Endothelial cell of umbilical vein (primary cell): ENCODE measurements around the gene TMEM107. TPM values are rescaled to one million over a fixed set of nuclear protein-coding genes. Genes with fewer than 3 reads are reported as not detected.

Experiments
- BruUV-seq: library from RNA; stranded (reverse); fragments of 400-500 nt; replicated peaks from 2 replicates; lab custom pipeline; 2021; lab: Mats Ljungman, UMichigan
- CTCF ChIA-PET: fragments of 300-600, 350-600 bp; sonication (Branson Sonifier 250); formaldehyde crosslinking; loops from one replicate; lab custom pipeline; 2021; ENCODE audit warnings: antibody characterized with exemption, inconsistent platforms; lab: Charles Lee
- POLR2A ChIA-PET: fragments of 300-600, 350-600 bp; sonication (Branson Sonifier 250); formaldehyde crosslinking; loops from one replicate; lab custom pipeline; 2021; ENCODE audit warnings: antibody characterized with exemption, inconsistent platforms; lab: Charles Lee
- DNase-seq: peaks from one replicate; pipeline ENCODE4 v3.0.0-alpha.2; 2011; ENCODE audit warnings: low read depth, low spot score
- FAIRE-seq: peaks from 2 replicates; lab custom pipeline; 2011; peaks lifted over from hg19 to GRCh38; lab: Jason Lieb, UNC
- H2AFZ ChIP-seq: 2 replicates; pipeline ENCODE4 v1.6.0; 2012; ENCODE audit warnings: low read depth, low read length, control low read depth, inconsistent platforms
- H3K27ac ChIP-seq: 2 replicates; pipeline ENCODE4 v1.5.1; 2011; ENCODE audit warnings: low read depth, mild to moderate bottlenecking, control low read depth, low read length, moderate library complexity; ENCODE audit not compliant: insufficient read depth
- H3K27me3 ChIP-seq, 2 experiments: 2 replicates each; pipeline versions ENCODE4 v1.6.0 to v1.6.1; 2011; ENCODE audit warnings: low read length in 2 of 2, mixed read lengths in 1 of 2; ENCODE audit not compliant: control insufficient read depth in 2 of 2, insufficient read depth in 2 of 2
- H3K36me3 ChIP-seq, 2 experiments: 2 replicates in 1 of 2; 3 replicates in 1 of 2; pipeline ENCODE4 v1.5.1; 2011; ENCODE audit warnings: low read length in 2 of 2, mild to moderate bottlenecking in 1 of 2, moderate library complexity in 1 of 2; ENCODE audit not compliant: control insufficient read depth in 2 of 2, insufficient read depth in 2 of 2; ENCODE audit errors: extremely low read depth in 1 of 2
- H3K4me1 ChIP-seq: 3 replicates; pipeline ENCODE4 v1.5.1; 2011; ENCODE audit warnings: mild to moderate bottlenecking, low read length; ENCODE audit not compliant: control insufficient read depth, insufficient read depth; ENCODE audit errors: extremely low read depth
- H3K4me2 ChIP-seq: 2 replicates; pipeline ENCODE4 v1.6.1; 2011; ENCODE audit warnings: low read length, control low read depth, mixed read lengths; ENCODE audit not compliant: insufficient read depth
- H3K4me3 ChIP-seq, 3 experiments: fragments of 200-600 bp in 1 of 3; sonication (generic), shearing (Covaris generic) in 1 of 3; replicated peaks in 1 of 3; 2 replicates each; pipeline ENCODE4 v1.5.1; 2011 to 2016; ENCODE audit warnings: control low read depth in 3 of 3, low read length in 3 of 3, mild to moderate bottlenecking in 2 of 3, inconsistent platforms in 1 of 3, low read depth in 1 of 3, moderate library complexity in 1 of 3; ENCODE audit not compliant: insufficient read depth in 1 of 3
- H3K79me2 ChIP-seq: 2 replicates; pipeline ENCODE4 v1.6.0; 2012; ENCODE audit warnings: low read length, inconsistent platforms; ENCODE audit not compliant: control insufficient read depth, insufficient read depth
- H3K9ac ChIP-seq: replicated peaks from 2 replicates; pipeline ENCODE3; 2011; ENCODE audit warnings: low read length, control low read depth; ENCODE audit not compliant: insufficient read depth; ENCODE audit errors: extremely low read depth
- H3K9me1 ChIP-seq: replicated peaks from 3 replicates; pipeline ENCODE4 v1.6.0; 2011; ENCODE audit warnings: mild to moderate bottlenecking, low read length; ENCODE audit not compliant: control insufficient read depth, insufficient read depth; ENCODE audit errors: extremely low read depth
- H3K9me3 ChIP-seq: replicated peaks from 2 replicates; pipeline ENCODE4 v1.5.1; 2012; ENCODE audit warnings: low read length, inconsistent platforms; ENCODE audit not compliant: control insufficient read depth, insufficient read depth
- H4K20me1 ChIP-seq: replicated peaks from 2 replicates; pipeline ENCODE3; 2011; ENCODE audit warnings: mild to moderate bottlenecking, low read length; ENCODE audit not compliant: control insufficient read depth, insufficient read depth; ENCODE audit errors: extremely low read depth
- EZH2 ChIP-seq: IDR thresholded peaks from 2 replicates; pipeline ENCODE4 v1.6.1; 2012; ENCODE audit warnings: borderline replicate concordance, low read depth, mild to moderate bottlenecking, moderate library complexity, low read length, inconsistent platforms; ENCODE audit not compliant: severe bottlenecking
- JUN ChIP-seq: IDR thresholded peaks from 2 replicates; pipeline ENCODE4 v1.6.1; 2011; ENCODE audit warnings: borderline replicate concordance, low read depth; ENCODE audit not compliant: insufficient read length, insufficient read depth
- POLR2A ChIP-seq: IDR thresholded peaks from 2 replicates; pipeline ENCODE4 v1.6.1; 2012; ENCODE audit warnings: low read depth, mild to moderate bottlenecking, control low read depth, low read length
- dilution Hi-C: fragments of 300-500 bp; cut with MboI; formaldehyde crosslinking; loops from one replicate; pipeline ENCODE4 v1.15.0; 2019; ENCODE audit warnings: low sequenced_read_pairs; ENCODE audit not compliant: extremely low pct_ligation_motif_present
- intact Hi-C: fragments of 100-400 bp; cut with micrococcal nuclease; formaldehyde crosslinking; loops from one replicate; pipeline ENCODE4 v1.10.0; 2022
- polyA plus RNA-seq, 4 experiments: library from polyadenylated mRNA; depleted of rRNA in 3 of 4; stranded (reverse) in 3 of 4; unstranded in 1 of 4; fragments of >200 nt; gene quantifications; 2 replicates each; pipeline versions ENCODE4 v1.2.1 to v1.2.3, GENCODE V29; 2011 to 2012; ENCODE audit warnings: missing spikeins in 1 of 4
- total RNA-seq: library from RNA; stranded (reverse); gene quantifications from 2 replicates; pipeline ENCODE4 v1.2.3, GENCODE V29; 2021
- TF ChIP-seq, protein P1 (sequence below), 2 donors: IDR thresholded peaks; 1 replicate in 1 of 2; 2 replicates in 1 of 2; pipeline ENCODE4 v1.5.1; 2011; ENCODE audit warnings: low read length in 2 of 2, mild to moderate bottlenecking in 2 of 2, moderate library complexity in 2 of 2, control low read depth in 1 of 2, inconsistent platforms in 1 of 2, low read depth in 1 of 2; ENCODE audit not compliant: insufficient read depth in 1 of 2; ENCODE audit errors: extremely low read depth in 1 of 2

The TMEM107 gene
- total and polyA plus RNA-seq, 2 donors (not counting 3 experiments of a cell fraction or from before 2014, with no cell fraction given): 20.4 to 31.6 TPM

DNA sequence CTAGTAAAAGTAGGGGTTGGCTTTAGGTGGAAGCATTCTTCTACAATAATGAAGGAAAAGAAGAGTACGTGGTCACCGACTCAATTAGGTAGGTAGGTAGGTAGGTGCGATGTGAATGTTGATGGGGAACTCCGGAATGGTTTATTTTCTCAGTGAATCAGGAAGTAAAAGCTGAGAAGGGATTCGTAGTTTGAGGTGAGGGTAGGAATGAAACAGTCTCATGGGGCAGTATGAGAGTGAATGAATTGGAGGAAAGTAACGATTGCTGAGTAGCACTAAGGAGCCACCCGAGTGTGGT is 37.9 kb downstream of the TMEM107 start:
- CTCF ChIA-PET: interaction anchor here (0.7 to 5.6 kb wide), 12 partner anchors 15 to 163 kb away, joined by 3 to 72 read pairs (median 4); partner anchors contain the start of gene HES7
- FAIRE-seq: no peak
- H3K27me3 ChIP-seq: no peaks in the 10 kb centered on the region

More for the DNA sequence above, 37.9 kb downstream of the TMEM107 start:
- H3K9me3 ChIP-seq: no peaks in the 10 kb centered on the region
- H3K4me1 ChIP-seq: peaks cover 14% of the 10 kb centered on the region
- H4K20me1 ChIP-seq: no peaks in the 10 kb centered on the region
- no TSS peak for BruUV-seq
- no peak for DNase-seq
- dilution Hi-C loops: no loop called here
- H3K36me3 ChIP-seq: peaks cover 0 to 21% of the 10 kb centered on the region in 2 experiments
- no peak for TF ChIP-seq JUN
- TF ChIP-seq POLR2A: no peak
- TF ChIP-seq, protein P1, sequence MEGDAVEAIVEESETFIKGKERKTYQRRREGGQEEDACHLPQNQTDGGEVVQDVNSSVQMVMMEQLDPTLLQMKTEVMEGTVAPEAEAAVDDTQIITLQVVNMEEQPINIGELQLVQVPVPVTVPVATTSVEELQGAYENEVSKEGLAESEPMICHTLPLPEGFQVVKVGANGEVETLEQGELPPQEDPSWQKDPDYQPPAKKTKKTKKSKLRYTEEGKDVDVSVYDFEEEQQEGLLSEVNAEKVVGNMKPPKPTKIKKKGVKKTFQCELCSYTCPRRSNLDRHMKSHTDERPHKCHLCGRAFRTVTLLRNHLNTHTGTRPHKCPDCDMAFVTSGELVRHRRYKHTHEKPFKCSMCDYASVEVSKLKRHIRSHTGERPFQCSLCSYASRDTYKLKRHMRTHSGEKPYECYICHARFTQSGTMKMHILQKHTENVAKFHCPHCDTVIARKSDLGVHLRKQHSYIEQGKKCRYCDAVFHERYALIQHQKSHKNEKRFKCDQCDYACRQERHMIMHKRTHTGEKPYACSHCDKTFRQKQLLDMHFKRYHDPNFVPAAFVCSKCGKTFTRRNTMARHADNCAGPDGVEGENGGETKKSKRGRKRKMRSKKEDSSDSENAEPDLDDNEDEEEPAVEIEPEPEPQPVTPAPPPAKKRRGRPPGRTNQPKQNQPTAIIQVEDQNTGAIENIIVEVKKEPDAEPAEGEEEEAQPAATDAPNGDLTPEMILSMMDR (IDR thresholded peaks at IDR 0.05; ENCODE audit: extremely low read depth in 1 of 2, insufficient read depth in 1 of 2, low read depth in 1 of 2, low read length in 2 of 2): no peak
- no peak for TF ChIP-seq EZH2
- peak overlapping the region; percentile 40 for H3K9ac ChIP-seq
- peak overlapping the region in 2 of 3 experiments; percentile 17 to 42 for H3K4me3 ChIP-seq
- peak overlapping the region; percentile 83 for H2AFZ ChIP-seq
- POLR2A ChIA-PET: interaction anchor here (1.0 to 1.3 kb wide), 2 partner anchors 14 to 35 kb away, joined by 4 to 5 read pairs; partner anchors contain the start of gene PER1
- H3K79me2 ChIP-seq: no peaks in the 10 kb centered on the region
- no peaks in the 10 kb centered on the region for H3K9me1 ChIP-seq
- peak overlapping the region; percentile 92 for H3K4me2 ChIP-seq
- intact Hi-C loops: loop anchor here (1.0 kb wide), 5 partner anchors 12 to 162 kb away; no protein-coding TSS in a partner anchor
- no peak overlapping the region for H3K27ac ChIP-seq
